Measurements from ENCODE around the gene CACNA1I.

CACNA1I gene

DNA sequence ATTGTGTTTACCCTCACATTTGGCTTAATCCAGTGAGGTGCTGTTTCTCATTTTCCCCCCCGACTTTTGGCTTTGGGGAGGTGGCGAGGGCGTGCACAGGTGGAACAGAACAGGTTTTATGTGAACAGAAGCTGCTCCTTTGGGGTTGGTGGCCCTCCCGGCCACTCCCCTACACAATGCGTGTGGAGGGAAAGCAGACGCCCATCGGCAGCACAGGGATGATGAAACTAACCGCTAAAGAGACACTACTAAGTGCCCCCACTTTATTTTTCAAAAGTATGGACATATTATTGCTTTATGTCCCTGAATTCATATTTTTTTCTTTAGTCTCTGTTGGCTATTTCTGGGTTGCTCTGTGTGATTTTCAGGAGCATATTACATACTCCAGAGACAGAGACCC is 162.1 kb downstream of the CACNA1I start (continued):
- TF ChIP-seq INSM2 (tag by site-specific recombination; IDR thresholded peaks at IDR 0.05) (no peak), ZBTB26 (tag by site-specific recombination; optimal IDR thresholded peaks at IDR 0.05) (no peak), PRDM1 (tag by site-specific recombination; IDR thresholded peaks at IDR 0.05) (no peak), SALL2 (tag by site-specific recombination; IDR thresholded peaks at IDR 0.05; ENCODE audit: borderline replicate concordance) (no peak), GLIS1 (tag by site-specific recombination; IDR thresholded peaks at IDR 0.05) (no peak), YY1 (tag by site-specific recombination; IDR thresholded peaks at IDR 0.05) (no peak), ZNF654 (tag by site-specific recombination; IDR thresholded peaks at IDR 0.05; ENCODE audit: low read depth) (no peak), KLF7 (tag by site-specific recombination; IDR thresholded peaks at IDR 0.05; ENCODE audit: borderline replicate concordance) (no peak)
- TF ChIP-seq, protein P1, sequence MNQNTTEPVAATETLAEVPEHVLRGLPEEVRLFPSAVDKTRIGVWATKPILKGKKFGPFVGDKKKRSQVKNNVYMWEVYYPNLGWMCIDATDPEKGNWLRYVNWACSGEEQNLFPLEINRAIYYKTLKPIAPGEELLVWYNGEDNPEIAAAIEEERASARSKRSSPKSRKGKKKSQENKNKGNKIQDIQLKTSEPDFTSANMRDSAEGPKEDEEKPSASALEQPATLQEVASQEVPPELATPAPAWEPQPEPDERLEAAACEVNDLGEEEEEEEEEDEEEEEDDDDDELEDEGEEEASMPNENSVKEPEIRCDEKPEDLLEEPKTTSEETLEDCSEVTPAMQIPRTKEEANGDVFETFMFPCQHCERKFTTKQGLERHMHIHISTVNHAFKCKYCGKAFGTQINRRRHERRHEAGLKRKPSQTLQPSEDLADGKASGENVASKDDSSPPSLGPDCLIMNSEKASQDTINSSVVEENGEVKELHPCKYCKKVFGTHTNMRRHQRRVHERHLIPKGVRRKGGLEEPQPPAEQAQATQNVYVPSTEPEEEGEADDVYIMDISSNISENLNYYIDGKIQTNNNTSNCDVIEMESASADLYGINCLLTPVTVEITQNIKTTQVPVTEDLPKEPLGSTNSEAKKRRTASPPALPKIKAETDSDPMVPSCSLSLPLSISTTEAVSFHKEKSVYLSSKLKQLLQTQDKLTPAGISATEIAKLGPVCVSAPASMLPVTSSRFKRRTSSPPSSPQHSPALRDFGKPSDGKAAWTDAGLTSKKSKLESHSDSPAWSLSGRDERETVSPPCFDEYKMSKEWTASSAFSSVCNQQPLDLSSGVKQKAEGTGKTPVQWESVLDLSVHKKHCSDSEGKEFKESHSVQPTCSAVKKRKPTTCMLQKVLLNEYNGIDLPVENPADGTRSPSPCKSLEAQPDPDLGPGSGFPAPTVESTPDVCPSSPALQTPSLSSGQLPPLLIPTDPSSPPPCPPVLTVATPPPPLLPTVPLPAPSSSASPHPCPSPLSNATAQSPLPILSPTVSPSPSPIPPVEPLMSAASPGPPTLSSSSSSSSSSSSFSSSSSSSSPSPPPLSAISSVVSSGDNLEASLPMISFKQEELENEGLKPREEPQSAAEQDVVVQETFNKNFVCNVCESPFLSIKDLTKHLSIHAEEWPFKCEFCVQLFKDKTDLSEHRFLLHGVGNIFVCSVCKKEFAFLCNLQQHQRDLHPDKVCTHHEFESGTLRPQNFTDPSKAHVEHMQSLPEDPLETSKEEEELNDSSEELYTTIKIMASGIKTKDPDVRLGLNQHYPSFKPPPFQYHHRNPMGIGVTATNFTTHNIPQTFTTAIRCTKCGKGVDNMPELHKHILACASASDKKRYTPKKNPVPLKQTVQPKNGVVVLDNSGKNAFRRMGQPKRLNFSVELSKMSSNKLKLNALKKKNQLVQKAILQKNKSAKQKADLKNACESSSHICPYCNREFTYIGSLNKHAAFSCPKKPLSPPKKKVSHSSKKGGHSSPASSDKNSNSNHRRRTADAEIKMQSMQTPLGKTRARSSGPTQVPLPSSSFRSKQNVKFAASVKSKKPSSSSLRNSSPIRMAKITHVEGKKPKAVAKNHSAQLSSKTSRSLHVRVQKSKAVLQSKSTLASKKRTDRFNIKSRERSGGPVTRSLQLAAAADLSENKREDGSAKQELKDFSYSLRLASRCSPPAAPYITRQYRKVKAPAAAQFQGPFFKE (tag by site-specific recombination; IDR thresholded peaks at IDR 0.05; ENCODE audit: borderline replicate concordance): no peak
- TF ChIP-seq, protein P2, sequence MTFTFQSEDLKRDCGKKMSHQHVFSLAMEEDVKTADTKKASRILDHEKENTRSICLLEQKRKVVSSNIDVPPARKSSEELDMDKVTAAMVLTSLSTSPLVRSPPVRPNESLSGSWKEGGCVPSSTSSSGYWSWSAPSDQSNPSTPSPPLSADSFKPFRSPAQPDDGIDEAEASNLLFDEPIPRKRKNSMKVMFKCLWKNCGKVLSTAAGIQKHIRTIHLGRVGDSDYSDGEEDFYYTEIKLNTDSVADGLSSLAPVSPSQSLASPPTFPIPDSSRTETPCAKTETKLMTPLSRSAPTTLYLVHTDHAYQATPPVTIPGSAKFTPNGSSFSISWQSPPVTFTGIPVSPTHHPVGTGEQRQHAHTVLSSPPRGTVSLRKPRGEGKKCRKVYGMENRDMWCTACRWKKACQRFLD (tag by site-specific recombination; IDR thresholded peaks at IDR 0.05): no peak
- TF ChIP-seq, protein P3, sequence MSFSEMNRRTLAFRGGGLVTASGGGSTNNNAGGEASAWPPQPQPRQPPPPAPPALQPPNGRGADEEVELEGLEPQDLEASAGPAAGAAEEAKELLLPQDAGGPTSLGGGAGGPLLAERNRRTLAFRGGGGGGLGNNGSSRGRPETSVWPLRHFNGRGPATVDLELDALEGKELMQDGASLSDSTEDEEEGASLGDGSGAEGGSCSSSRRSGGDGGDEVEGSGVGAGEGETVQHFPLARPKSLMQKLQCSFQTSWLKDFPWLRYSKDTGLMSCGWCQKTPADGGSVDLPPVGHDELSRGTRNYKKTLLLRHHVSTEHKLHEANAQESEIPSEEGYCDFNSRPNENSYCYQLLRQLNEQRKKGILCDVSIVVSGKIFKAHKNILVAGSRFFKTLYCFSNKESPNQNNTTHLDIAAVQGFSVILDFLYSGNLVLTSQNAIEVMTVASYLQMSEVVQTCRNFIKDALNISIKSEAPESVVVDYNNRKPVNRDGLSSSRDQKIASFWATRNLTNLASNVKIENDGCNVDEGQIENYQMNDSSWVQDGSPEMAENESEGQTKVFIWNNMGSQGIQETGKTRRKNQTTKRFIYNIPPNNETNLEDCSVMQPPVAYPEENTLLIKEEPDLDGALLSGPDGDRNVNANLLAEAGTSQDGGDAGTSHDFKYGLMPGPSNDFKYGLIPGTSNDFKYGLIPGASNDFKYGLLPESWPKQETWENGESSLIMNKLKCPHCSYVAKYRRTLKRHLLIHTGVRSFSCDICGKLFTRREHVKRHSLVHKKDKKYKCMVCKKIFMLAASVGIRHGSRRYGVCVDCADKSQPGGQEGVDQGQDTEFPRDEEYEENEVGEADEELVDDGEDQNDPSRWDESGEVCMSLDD (tag by site-specific recombination; IDR thresholded peaks at IDR 0.05): no peak

DNA sequence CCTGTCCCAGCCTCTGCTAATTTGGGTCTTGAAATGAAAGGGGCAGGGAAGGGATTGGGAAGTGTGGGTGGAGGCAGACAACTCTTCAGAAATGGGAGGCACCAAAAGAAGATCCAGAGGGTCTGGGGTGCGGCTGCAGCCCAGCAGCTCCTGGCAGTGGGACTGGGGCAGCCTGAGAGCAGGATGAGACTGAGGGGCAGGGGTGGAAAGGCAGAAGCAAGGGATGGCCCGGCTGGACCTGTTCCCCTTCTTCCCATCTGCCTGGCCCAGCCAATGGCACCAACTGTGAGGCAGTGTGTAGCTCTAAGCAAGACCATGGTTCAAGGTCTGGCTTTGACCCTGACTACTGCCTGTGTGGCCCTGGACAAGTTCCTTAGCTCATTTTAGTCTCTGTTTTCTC is 162.6 kb downstream of the CACNA1I start:
- H3K9me3 ChIP-seq (ENCODE audit: control insufficient read depth, insufficient read depth, low read depth, low read length): no peaks in the 10 kb centered on the region
- POLR2A ChIA-PET: no interaction called here
- H3K27ac ChIP-seq (ENCODE audit: extremely low read depth, low read depth, low read length): no peak overlapping the region
- no peaks in the 10 kb centered on the region for H3K36me3 ChIP-seq (ENCODE audit: control insufficient read depth in 2 of 2, insufficient read depth in 1 of 2, low read length in 2 of 2)
- H3K4me3 ChIP-seq (ENCODE audit: low read depth, low read length): no peak overlapping the region
- CTCF ChIA-PET: interaction anchor here (0.6 to 0.7 kb wide), 2 partner anchors 311 to 419 kb away, joined by 3 to 4 read pairs; no protein-coding TSS in a partner anchor
- H3K4me1 ChIP-seq (ENCODE audit: control insufficient read depth, insufficient read depth, low read length): no peaks in the 10 kb centered on the region
- TF ChIP-seq ZNF398 (tag by site-specific recombination; IDR thresholded peaks at IDR 0.05) (no peak), ZNF148 (tag by site-specific recombination; IDR thresholded peaks at IDR 0.05; ENCODE audit: borderline replicate concordance) (no peak), ZNF514 (tag by site-specific recombination; IDR thresholded peaks at IDR 0.05) (no peak), ZNF76 (tag by site-specific recombination; IDR thresholded peaks at IDR 0.05; ENCODE audit: borderline replicate concordance, low read depth) (no peak), ZNF571 (tag by site-specific recombination; IDR thresholded peaks at IDR 0.05) (no peak), ZNF2 (tag by site-specific recombination; IDR thresholded peaks at IDR 0.05) (no peak)

Data from HEK293 (cell line).